ENCODE measurements around the gene C1orf226.
"Not testable (repeated sequence)": the region's sequence is repeated elsewhere in the genome, so short reads cannot be mapped to it uniquely, and the experiment has no call there.

C1orf226 gene

DNA sequence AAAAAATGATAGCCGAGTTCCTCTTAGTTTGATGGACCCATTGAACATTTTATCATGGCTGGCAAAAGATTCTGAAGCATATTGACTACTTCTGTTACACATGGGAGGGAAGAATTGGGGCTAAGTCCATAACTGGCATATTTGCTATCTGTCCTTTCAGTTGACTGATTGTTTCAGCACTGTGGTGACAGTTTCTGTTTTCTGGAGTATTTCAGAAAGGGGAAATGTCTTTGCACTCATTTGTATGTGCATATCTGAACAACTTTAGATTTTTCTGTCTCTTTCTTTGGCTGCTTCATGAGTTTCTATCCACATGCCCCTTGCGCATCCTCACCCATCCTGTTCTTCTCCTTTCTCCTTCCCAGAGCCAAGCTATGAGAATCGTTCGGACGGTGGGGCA lies 38.1 kb upstream of the C1orf226 start:
- no peak overlapping the region for H3K9ac ChIP-seq
- H3K4me2 ChIP-seq (ENCODE audit: low read length), result no peak overlapping the region
- H3K4me1 ChIP-seq, result no peaks in the 10 kb centered on the region
- no peaks in the 10 kb centered on the region for H3K79me2 ChIP-seq
- H3K36me3 ChIP-seq (ENCODE audit: control insufficient read depth, insufficient read depth, low read length), result no peaks in the 10 kb centered on the region
- no peak overlapping the region for H3K27ac ChIP-seq
- H3K4me3 ChIP-seq (ENCODE audit: low read depth, low read length), result no peak overlapping the region
- H2AFZ ChIP-seq, result no peak overlapping the region
- no peaks in the 10 kb centered on the region for H3K9me3 ChIP-seq (ENCODE audit: control insufficient read depth, low read length)
- H3K27me3 ChIP-seq (ENCODE audit: control insufficient read depth, insufficient read depth, low read length), result no peaks in the 10 kb centered on the region
- TF ChIP-seq, protein P1, sequence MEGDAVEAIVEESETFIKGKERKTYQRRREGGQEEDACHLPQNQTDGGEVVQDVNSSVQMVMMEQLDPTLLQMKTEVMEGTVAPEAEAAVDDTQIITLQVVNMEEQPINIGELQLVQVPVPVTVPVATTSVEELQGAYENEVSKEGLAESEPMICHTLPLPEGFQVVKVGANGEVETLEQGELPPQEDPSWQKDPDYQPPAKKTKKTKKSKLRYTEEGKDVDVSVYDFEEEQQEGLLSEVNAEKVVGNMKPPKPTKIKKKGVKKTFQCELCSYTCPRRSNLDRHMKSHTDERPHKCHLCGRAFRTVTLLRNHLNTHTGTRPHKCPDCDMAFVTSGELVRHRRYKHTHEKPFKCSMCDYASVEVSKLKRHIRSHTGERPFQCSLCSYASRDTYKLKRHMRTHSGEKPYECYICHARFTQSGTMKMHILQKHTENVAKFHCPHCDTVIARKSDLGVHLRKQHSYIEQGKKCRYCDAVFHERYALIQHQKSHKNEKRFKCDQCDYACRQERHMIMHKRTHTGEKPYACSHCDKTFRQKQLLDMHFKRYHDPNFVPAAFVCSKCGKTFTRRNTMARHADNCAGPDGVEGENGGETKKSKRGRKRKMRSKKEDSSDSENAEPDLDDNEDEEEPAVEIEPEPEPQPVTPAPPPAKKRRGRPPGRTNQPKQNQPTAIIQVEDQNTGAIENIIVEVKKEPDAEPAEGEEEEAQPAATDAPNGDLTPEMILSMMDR (IDR thresholded peaks at IDR 0.05), result no peak

DNA sequence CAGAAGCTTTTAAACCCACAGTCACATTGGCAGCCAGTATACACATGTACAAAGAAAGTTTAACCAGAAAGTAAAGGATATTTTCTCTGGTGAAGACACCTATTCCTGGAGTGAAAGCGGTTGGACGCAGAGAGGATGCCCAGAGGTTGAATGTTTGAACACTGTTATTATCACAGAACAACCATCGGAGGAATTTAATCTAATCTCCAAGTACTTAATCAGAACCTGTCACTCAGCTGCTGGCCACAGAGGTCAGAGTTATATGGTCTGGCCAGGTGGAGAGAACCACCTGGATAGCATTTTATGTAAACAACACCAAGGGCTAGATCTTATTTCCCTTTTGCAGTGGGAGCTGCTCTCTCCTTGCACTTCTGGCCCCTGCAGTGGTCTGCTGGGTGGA lies 34.2 kb upstream of the C1orf226 start:
- Histone ChIP-seq H3K4me2 (ENCODE audit: low read length) (no peak overlapping the region), H3K79me2 (no peaks in the 10 kb centered on the region), H3K27me3 (ENCODE audit: control insufficient read depth, insufficient read depth, low read length) (no peaks in the 10 kb centered on the region), H3K9me3 (ENCODE audit: control insufficient read depth, low read length) (no peaks in the 10 kb centered on the region), H3K27ac (no peak overlapping the region), H2AFZ (no peak overlapping the region), H3K9ac (no peak overlapping the region), H3K4me3 (ENCODE audit: low read depth, low read length) (no peak overlapping the region), H3K36me3 (ENCODE audit: control insufficient read depth, insufficient read depth, low read length) (no peaks in the 10 kb centered on the region), H3K4me1 (no peaks in the 10 kb centered on the region)
- TF ChIP-seq, protein P1 (IDR thresholded peaks at IDR 0.05), result no peak

DNA sequence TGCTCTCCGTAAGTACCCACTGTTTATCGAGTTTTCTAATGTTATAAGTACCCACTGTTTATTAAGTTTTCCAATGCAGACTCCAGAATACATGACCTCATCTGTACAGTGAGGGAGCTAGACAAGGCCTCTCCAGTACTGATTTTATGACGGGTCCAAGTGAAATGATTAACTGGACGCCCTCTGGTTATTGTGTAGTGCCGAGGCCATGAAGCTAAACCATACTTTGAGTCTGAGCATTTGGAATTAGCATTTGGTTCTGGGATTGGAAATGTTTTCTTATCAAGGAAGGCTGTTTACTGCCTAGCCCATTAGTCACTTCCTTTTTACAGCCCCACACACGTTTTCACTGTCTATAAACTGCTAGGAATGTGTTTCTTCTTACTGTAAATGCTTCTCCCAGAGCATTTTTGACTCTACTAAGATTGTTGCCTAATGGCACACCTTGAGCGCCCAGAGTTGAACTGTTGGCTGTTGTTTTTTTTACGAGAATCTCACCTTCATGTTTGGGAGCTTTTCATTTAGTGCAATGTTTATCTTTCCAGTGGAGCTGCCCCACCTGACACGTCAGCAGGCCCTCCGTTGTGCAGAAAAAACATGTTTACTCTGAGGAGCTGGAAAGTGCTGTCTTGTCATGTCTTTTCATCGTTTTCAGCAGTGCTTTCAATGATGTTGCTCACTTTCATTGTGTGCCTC lies 31.7 kb upstream of the C1orf226 start:
- H3K27ac ChIP-seq, result no peak overlapping the region

DNA sequence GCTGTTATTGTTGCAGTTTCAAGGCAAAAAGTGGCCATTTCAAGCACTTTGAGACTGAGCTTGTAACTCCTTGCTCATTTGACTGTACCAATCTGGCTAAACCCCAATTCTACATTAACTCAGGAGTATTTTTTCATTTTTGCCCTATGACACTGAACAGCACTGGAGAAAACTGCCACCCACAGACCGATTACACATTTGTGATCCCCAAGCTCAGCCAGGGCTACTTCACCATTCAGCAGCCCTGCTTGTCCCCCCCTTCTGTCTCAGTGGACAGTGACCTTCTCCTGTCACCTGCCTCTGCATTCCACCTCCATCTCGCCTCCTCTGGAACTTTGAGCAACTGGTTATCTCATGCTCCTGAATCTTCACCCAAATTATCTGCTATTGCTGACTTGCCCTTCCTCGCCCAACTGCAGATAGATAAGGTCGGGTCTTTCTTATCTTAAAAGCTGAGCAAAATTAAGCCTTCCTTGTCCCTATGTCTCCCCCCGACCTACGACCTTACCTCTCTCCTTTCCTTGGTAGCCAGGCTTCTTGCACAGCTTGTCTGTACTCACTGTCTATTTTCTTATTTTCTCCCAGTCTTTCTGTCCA lies 30.2 kb upstream of the C1orf226 start:
- H3K36me3 ChIP-seq (ENCODE audit: control insufficient read depth, insufficient read depth, low read length), result no peaks in the 10 kb centered on the region
- H3K9me3 ChIP-seq (ENCODE audit: control insufficient read depth, low read length), result no peaks in the 10 kb centered on the region
- no peaks in the 10 kb centered on the region for H3K4me1 ChIP-seq
- TF ChIP-seq, protein P1 (IDR thresholded peaks at IDR 0.05), result no peak
- H3K4me2 ChIP-seq (ENCODE audit: low read length), result no peak overlapping the region
- no peaks in the 10 kb centered on the region for H3K79me2 ChIP-seq
- H3K9ac ChIP-seq, result no peak overlapping the region
- no peaks in the 10 kb centered on the region for H3K27me3 ChIP-seq (ENCODE audit: control insufficient read depth, insufficient read depth, low read length)
- no peak overlapping the region for H2AFZ ChIP-seq
- no peak overlapping the region for H3K4me3 ChIP-seq (ENCODE audit: low read depth, low read length)
- H3K27ac ChIP-seq, result no peak overlapping the region

More for the DNA sequence above, 31.7 kb upstream of the C1orf226 start:
- H3K36me3 ChIP-seq (ENCODE audit: control insufficient read depth, insufficient read depth, low read length), result no peaks in the 10 kb centered on the region
- no peaks in the 10 kb centered on the region for H3K4me1 ChIP-seq
- no peaks in the 10 kb centered on the region for H3K9me3 ChIP-seq (ENCODE audit: control insufficient read depth, low read length)
- H3K4me3 ChIP-seq (ENCODE audit: low read depth, low read length), result no peak overlapping the region
- H2AFZ ChIP-seq, result no peak overlapping the region
- no peak overlapping the region for H3K4me2 ChIP-seq (ENCODE audit: low read length)
- H3K27me3 ChIP-seq (ENCODE audit: control insufficient read depth, insufficient read depth, low read length), result no peaks in the 10 kb centered on the region
- no peak overlapping the region for H3K9ac ChIP-seq
- TF ChIP-seq, protein P1 (IDR thresholded peaks at IDR 0.05), result no peak
- no peaks in the 10 kb centered on the region for H3K79me2 ChIP-seq

DNA sequence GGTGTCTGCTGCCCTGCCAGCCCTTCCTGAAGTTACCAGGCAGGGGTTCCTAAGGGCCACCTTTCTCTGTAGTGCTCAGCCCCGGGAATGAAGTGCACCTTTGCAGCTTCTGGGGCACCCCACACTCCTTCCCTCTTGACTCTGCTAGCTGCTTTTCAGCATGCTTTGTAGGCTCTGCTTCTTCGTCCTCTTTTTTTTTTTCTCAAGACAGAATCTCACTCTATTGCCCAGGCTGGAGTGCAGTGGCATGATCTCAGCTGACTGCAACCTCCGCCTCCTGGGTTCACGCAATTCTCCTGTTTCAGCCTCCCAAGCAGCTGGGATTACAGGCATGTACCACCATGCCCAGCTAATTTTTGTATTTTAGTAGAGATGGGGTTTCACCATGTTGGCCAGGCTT lies 29.7 kb upstream of the C1orf226 start:
- not testable (repeated sequence) for H3K4me3 ChIP-seq (ENCODE audit: low read depth, low read length); H3K4me1 ChIP-seq; H3K27me3 ChIP-seq (ENCODE audit: control insufficient read depth, insufficient read depth, low read length); H3K27ac ChIP-seq; H3K4me2 ChIP-seq (ENCODE audit: low read length); H3K79me2 ChIP-seq; H3K9me3 ChIP-seq (ENCODE audit: control insufficient read depth, low read length); H3K9ac ChIP-seq; H2AFZ ChIP-seq; H3K36me3 ChIP-seq (ENCODE audit: control insufficient read depth, insufficient read depth, low read length)
